Glutamatergic neuron (in vitro differentiated cells): ENCODE results near the gene FAM9A. TPM values are rescaled to one million over a fixed set of nuclear protein-coding genes. Genes with fewer than 3 reads are reported as not detected.
A peak's percentile ranks its signal among the peaks of the same experiment; 100 is the strongest.
"Not testable (repeated sequence)": the region's sequence is repeated elsewhere in the genome, so short reads cannot be mapped to it uniquely, and the experiment has no call there.

Experiments
- DNase-seq: peaks from one replicate; pipeline ENCODE4 v3.0.0; 2022
- H3K27ac Mint-ChIP-seq: one replicate; pipeline ENCODE4 v1.8.0; 2020; ENCODE audit warnings: mild to moderate bottlenecking, mixed read lengths, inconsistent platforms; ENCODE audit not compliant: unreplicated experiment
- H3K27me3 Mint-ChIP-seq: one replicate; pipeline ENCODE4 v1.8.0; 2020; ENCODE audit warnings: mild to moderate bottlenecking, moderate library complexity, mixed read lengths, inconsistent platforms; ENCODE audit not compliant: unreplicated experiment
- H3K36me3 Mint-ChIP-seq: one replicate; pipeline ENCODE4 v1.8.0; 2020; ENCODE audit warnings: mild to moderate bottlenecking, mixed read lengths, inconsistent platforms; ENCODE audit not compliant: unreplicated experiment
- H3K4me1 Mint-ChIP-seq: one replicate; pipeline ENCODE4 v1.8.0; 2020; ENCODE audit warnings: mild to moderate bottlenecking, low read depth, mixed read lengths, inconsistent platforms; ENCODE audit not compliant: unreplicated experiment
- H3K4me3 Mint-ChIP-seq: one replicate; pipeline ENCODE4 v1.8.0; 2020; ENCODE audit warnings: mild to moderate bottlenecking, mixed read lengths, inconsistent platforms; ENCODE audit not compliant: unreplicated experiment
- H3K9me3 Mint-ChIP-seq: one replicate; pipeline ENCODE4 v1.8.0; 2020; ENCODE audit warnings: mild to moderate bottlenecking, moderate library complexity, mixed read lengths, inconsistent platforms; ENCODE audit not compliant: unreplicated experiment
- total RNA-seq: library from RNA; stranded (reverse); fragmentation: NEBNext Ultra II Directional; extraction: Animal tissue kit (Norgen Biotek cat#: 25700); gene quantifications from one replicate; pipeline ENCODE4 v1.2.1, GENCODE V29; 2021; ENCODE audit not compliant: unreplicated experiment
- TF ChIP-seq, protein P1 (sequence below): fragments of 200-600 bp; sonication (generic); IDR thresholded peaks from one replicate; pipeline ENCODE4 v1.5.0; 2021; ENCODE audit not compliant: partially characterized antibody, unreplicated experiment

Gene FAM9A
- total RNA-seq, 1 donor from 2014 or later: not detected

DNA sequence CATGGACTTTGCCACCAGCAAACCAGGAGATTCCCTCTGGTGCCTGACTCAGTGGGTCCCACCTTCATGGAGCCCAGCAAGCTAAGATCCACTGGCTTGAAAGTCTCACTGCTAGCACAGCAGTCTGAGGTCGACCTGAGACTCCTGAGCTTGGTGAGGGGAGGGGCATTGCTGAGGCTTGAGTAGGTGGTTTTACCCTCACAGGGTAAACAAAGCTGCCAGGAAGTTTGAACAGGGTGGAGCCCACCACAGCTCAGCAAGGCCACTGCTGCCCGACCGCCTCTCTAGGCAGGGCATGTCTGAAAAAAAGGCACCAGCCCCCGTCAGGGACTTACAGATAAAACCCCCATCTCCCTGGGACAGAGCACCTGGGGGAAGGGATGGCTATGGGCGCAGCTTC is 28.1 kb downstream of the FAM9A start:
- DNase-seq: no peak
- H3K9me3 Mint-ChIP-seq: no peaks in the 10 kb centered on the region
- no peaks in the 10 kb centered on the region for H3K27me3 Mint-ChIP-seq
- no peaks in the 10 kb centered on the region for H3K4me1 Mint-ChIP-seq
- no peak overlapping the region for H3K4me3 Mint-ChIP-seq
- TF ChIP-seq, protein P1, sequence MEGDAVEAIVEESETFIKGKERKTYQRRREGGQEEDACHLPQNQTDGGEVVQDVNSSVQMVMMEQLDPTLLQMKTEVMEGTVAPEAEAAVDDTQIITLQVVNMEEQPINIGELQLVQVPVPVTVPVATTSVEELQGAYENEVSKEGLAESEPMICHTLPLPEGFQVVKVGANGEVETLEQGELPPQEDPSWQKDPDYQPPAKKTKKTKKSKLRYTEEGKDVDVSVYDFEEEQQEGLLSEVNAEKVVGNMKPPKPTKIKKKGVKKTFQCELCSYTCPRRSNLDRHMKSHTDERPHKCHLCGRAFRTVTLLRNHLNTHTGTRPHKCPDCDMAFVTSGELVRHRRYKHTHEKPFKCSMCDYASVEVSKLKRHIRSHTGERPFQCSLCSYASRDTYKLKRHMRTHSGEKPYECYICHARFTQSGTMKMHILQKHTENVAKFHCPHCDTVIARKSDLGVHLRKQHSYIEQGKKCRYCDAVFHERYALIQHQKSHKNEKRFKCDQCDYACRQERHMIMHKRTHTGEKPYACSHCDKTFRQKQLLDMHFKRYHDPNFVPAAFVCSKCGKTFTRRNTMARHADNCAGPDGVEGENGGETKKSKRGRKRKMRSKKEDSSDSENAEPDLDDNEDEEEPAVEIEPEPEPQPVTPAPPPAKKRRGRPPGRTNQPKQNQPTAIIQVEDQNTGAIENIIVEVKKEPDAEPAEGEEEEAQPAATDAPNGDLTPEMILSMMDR: no peak
- no peak overlapping the region for H3K27ac Mint-ChIP-seq
- no peaks in the 10 kb centered on the region for H3K36me3 Mint-ChIP-seq

DNA sequence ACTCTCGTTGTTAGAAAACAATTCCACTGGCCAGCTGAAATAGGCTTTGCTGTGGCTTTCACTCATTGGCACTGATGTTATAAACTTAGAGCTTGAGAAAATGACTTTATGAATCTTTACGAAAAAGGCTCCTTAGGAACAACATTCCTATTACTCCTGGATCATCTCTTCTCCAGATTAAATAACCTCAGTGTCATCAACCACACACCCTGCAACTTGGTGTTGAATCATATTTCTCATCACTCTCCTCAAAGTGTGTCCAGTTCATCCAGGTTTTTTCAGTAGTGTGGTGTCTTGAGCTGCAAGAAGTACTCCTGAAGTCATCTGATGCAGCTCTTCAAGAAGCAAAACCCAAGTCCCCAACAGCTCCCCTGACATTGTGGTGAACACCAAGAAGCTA is 41.2 kb downstream of the FAM9A start:
- Mint-ChIP-seq H3K9me3 (no peaks in the 10 kb centered on the region), H3K27ac (no peak overlapping the region), H3K27me3 (no peaks in the 10 kb centered on the region), H3K4me1 (peaks cover 2% of the 10 kb centered on the region), H3K36me3 (no peaks in the 10 kb centered on the region), H3K4me3 (no peak overlapping the region)
- TF ChIP-seq, protein P1: no peak
- DNase-seq: no peak

DNA sequence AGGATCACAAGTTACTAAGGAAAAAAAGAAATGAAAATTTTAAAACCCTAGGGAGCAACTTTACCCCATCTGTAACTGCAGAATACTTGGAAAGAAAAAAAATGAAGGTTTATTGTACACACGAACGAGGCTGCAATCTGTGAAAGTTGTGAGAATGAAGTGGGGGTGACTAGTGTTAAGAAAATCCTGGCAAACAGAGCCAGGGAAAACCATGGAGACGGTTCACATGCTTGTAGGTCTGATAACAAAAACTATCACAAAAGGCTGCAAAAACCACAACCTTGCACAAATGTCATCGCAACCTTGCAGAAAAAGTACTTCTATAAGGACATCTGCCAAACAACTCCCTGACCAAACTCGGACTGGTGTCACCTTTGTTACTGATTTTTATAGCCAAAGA is 42.5 kb downstream of the FAM9A start:
- H3K9me3 Mint-ChIP-seq, H3K4me3 Mint-ChIP-seq, H3K27me3 Mint-ChIP-seq, H3K27ac Mint-ChIP-seq, DNase-seq, H3K4me1 Mint-ChIP-seq, H3K36me3 Mint-ChIP-seq: not testable (repeated sequence)

DNA sequence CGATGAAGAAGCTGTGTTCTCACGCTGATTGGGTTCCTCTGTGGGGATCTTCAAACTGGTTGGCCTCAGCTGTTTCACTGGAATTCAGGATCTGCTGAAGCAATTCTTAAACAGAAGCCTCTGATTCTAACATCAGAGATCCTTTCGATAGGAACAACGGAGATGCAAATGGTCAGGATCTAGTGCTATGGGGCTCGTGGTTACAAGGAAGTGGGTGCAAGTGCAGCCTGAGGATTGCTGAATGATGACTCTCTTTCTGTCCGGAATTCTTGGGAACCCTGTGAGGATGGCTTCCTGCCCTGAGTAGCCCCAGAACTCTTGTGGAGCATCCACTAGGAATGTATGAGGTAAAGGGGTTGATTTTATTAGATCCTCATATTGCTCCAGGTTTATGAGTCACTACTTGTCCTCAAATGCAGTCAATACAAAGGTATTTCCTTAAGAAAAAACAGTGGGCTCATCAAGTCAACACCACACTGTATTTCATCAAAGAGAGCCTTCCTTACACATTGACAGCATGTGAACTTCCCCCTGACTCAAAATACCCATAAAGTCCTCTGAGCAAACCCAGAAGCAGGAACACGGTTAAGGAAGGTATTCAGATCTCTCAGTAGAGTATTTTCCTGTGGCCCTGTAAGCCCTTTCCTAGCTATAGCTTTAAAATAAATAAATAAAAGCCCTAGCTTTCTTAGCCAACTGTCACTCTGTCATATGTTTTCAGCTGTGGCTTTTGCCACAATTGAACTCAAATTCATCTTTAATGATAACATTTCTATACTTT is 43.4 kb downstream of the FAM9A start:
- H3K4me1 Mint-ChIP-seq, H3K9me3 Mint-ChIP-seq, H3K27ac Mint-ChIP-seq: not testable (repeated sequence)

DNA sequence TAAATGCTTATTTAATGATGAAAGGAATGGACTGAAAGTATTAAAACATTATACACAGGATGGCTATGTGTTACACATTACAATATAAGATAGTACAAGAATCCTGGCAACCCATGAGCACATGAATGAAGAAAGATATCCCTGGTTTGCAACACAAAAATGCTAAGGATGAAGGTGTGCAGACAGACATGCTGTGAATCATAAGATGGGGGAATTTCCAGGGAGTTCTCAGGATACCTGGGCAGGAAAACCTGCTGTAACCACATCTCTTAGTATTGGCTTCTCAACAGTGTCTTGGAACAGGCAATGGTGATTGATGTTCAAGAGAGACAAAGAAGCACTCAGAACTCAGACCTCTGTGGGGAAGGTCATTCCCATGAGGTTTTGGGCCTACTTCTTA is 45.4 kb downstream of the FAM9A start:
- Mint-ChIP-seq H3K27me3 (peaks cover 2% of the 10 kb centered on the region), H3K36me3 (no peaks in the 10 kb centered on the region), H3K27ac (no peak overlapping the region), H3K4me3 (no peak overlapping the region), H3K4me1 (peaks cover 4% of the 10 kb centered on the region), H3K9me3 (no peaks in the 10 kb centered on the region)
- DNase-seq: no peak
- TF ChIP-seq, protein P1: no peak

More for the DNA sequence above, 43.4 kb downstream of the FAM9A start:
- H3K4me3 Mint-ChIP-seq, DNase-seq, H3K36me3 Mint-ChIP-seq, H3K27me3 Mint-ChIP-seq: not testable (repeated sequence)

DNA sequence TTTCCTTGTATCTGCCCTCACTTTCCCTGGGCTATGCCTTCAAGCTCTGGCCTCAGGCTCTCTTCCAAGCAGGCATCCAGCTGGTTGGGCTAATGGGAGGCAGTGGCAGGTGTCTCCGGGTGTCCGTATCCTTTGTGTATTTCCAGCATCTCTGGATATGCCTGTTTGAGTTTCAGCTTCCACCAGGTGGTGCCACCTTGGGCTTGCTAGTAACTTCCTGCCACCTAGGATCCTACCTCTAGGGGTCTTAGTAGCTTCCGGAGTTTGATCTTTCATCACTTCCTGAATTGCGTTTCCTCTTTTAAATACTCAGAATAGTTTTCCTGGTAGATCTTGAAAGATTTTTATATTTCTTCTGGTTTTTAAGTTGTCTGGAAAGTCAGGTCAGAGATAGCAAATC is 46.1 kb downstream of the FAM9A start:
- TF ChIP-seq, protein P1: no peak
- Mint-ChIP-seq H3K4me3 (no peak overlapping the region), H3K4me1 (peaks cover 4% of the 10 kb centered on the region), H3K27ac (no peak overlapping the region), H3K36me3 (no peaks in the 10 kb centered on the region), H3K27me3 (peaks cover 2% of the 10 kb centered on the region), H3K9me3 (no peaks in the 10 kb centered on the region)
- peak; percentile 21 for DNase-seq
